Progenitor cell of endocrine pancreas (in vitro differentiated cells): ENCODE measurements around the gene ZNF784. TPM values are rescaled to one million over a fixed set of nuclear protein-coding genes. Genes with fewer than 3 reads are reported as not detected.

Experiments used
- DNase-seq: peaks from one replicate; pipeline ENCODE4 v3.0.0; 2021; ENCODE audit warnings: low spot score; ENCODE audit not compliant: unreplicated experiment
- H3K27ac Mint-ChIP-seq: 2 replicates; pipeline ENCODE4 v1.8.0; 2021; ENCODE audit warnings: mild to moderate bottlenecking, moderate library complexity, mixed read lengths
- H3K27me3 Mint-ChIP-seq: 2 replicates; pipeline ENCODE4 v1.8.0; 2021; ENCODE audit warnings: mixed read lengths
- H3K36me3 Mint-ChIP-seq: 2 replicates; pipeline ENCODE4 v1.8.0; 2022; ENCODE audit warnings: mixed read lengths; ENCODE audit not compliant: insufficient read depth
- H3K4me1 Mint-ChIP-seq: 2 replicates; pipeline ENCODE4 v1.8.0; 2021; ENCODE audit warnings: low read depth, mixed read lengths
- H3K4me3 Mint-ChIP-seq: 2 replicates; pipeline ENCODE4 v1.8.0; 2021; ENCODE audit warnings: low read depth, mild to moderate bottlenecking, moderate library complexity, mixed read lengths
- H3K9me3 Mint-ChIP-seq: 2 replicates; pipeline ENCODE4 v1.8.0; 2021; ENCODE audit warnings: low read depth, mixed read lengths
- CTCF ChIP-seq: fragments of 200-600 bp; sonication (generic); IDR thresholded peaks from one replicate; pipeline ENCODE4 v1.5.0; 2021; ENCODE audit warnings: antibody characterized with exemption, mild to moderate bottlenecking; ENCODE audit not compliant: unreplicated experiment
- total RNA-seq: library from RNA; stranded (reverse); gene quantifications from 2 replicates; pipeline ENCODE4 v1.2.1, GENCODE V29; 2021

Gene ZNF784
- total RNA-seq, 1 donor from 2014 or later, result 15.3 TPM

GRCh38 chr19:55633861-55634260, 9.5 kb upstream of the ZNF784 start:
- no peak for DNase-seq
- Mint-ChIP-seq H3K4me3 (peak overlapping the region; percentile 99), H3K27ac (no peak overlapping the region), H3K9me3 (no peaks in the 10 kb centered on the region), H3K36me3 (peaks cover 2% of the 10 kb centered on the region), H3K27me3 (no peaks in the 10 kb centered on the region), H3K4me1 (peaks cover 21% of the 10 kb centered on the region)
- no peak for TF ChIP-seq CTCF

- Mint-ChIP-seq H3K36me3 (no peaks in the 10 kb centered on the region), H3K9me3 (no peaks in the 10 kb centered on the region), H3K27me3 (no peaks in the 10 kb centered on the region), H3K4me3 (no peak overlapping the region), H3K4me1 (peaks cover 20% of the 10 kb centered on the region), H3K27ac (peak overlapping the region; percentile 11)
- DNase-seq, result peak; percentile 76
- peak; percentile 83 for TF ChIP-seq CTCF
Observed at GRCh38 chr19:55632463-55632834, 8.1 kb upstream of the ZNF784 start.

GRCh38 chr19:55626350-55626749, 2.0 kb upstream of the ZNF784 start:
- no peaks in the 10 kb centered on the region for H3K27me3 Mint-ChIP-seq
- no peak overlapping the region for H3K4me3 Mint-ChIP-seq
- no peak for DNase-seq
- peaks cover 9% of the 10 kb centered on the region for H3K4me1 Mint-ChIP-seq
- no peaks in the 10 kb centered on the region for H3K9me3 Mint-ChIP-seq
- H3K36me3 Mint-ChIP-seq, result peaks cover 2% of the 10 kb centered on the region
- H3K27ac Mint-ChIP-seq, result no peak overlapping the region
- TF ChIP-seq CTCF, result no peak

- no peak for TF ChIP-seq CTCF
- Mint-ChIP-seq H3K27me3 (no peaks in the 10 kb centered on the region), H3K36me3 (peaks cover 2% of the 10 kb centered on the region), H3K27ac (peak overlapping the region; percentile 99), H3K4me3 (peak overlapping the region; percentile 86), H3K4me1 (peaks cover 9% of the 10 kb centered on the region), H3K9me3 (no peaks in the 10 kb centered on the region)
- DNase-seq, result no peak
Observed at GRCh38 chr19:55625004-55625326, 599 bp upstream of the ZNF784 start.

GRCh38 chr19:55623561-55623960, 805 bp downstream of the ZNF784 start:
- peaks cover 9% of the 10 kb centered on the region for H3K4me1 Mint-ChIP-seq
- peaks cover 2% of the 10 kb centered on the region for H3K36me3 Mint-ChIP-seq
- H3K27me3 Mint-ChIP-seq, result no peaks in the 10 kb centered on the region
- no peaks in the 10 kb centered on the region for H3K9me3 Mint-ChIP-seq
- H3K27ac Mint-ChIP-seq, result no peak overlapping the region
- H3K4me3 Mint-ChIP-seq, result peak overlapping the region; percentile 86
- DNase-seq, result no peak
- no peak for TF ChIP-seq CTCF

- Mint-ChIP-seq H3K27ac (no peak overlapping the region), H3K27me3 (no peaks in the 10 kb centered on the region), H3K4me1 (peaks cover 9% of the 10 kb centered on the region), H3K9me3 (no peaks in the 10 kb centered on the region), H3K4me3 (peak overlapping the region; percentile 38), H3K36me3 (peaks cover 2% of the 10 kb centered on the region)
- TF ChIP-seq CTCF, result no peak
- DNase-seq, result no peak
Observed at GRCh38 chr19:55623130-55623529, 1.2 kb downstream of the ZNF784 start.
